NCI-H2107 treated with DMSO at 0.1 percent for 48 hours (cell line): Measurements from ENCODE around the gene ANKRD39.
A peak's percentile ranks its signal among the peaks of the same experiment; 100 is the strongest.
"Not testable (repeated sequence)": the region's sequence is repeated elsewhere in the genome, so short reads cannot be mapped to it uniquely, and the experiment has no call there.

Experiments used
- DNase-seq: peaks from one replicate; lab custom pipeline; 2025; ENCODE audit not compliant: unreplicated experiment; lab: John Stamatoyannopoulos, UW

ANKRD39 gene

DNA sequence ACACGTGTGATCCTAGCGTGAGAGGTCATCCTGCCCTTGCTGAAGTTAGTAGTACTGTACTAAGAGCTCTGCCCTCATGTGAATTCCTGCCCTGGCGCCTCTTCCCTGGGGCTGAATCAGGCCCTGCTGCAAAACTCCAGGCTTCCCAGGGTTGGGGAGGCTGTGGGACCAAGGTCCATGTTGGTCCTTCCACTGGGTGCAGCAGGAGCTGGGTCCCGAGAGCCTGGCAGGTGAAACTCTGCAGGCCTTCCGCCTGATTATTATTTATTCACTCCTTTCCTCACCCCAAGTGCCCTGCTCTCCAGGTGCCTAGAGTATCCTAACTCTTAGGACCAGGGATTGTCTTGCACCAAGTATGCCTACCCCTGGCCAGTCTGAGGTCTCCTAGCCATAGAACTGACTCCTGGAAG lies 47.0 kb downstream of the ANKRD39 start:
- DNase-seq, result no peak

DNA sequence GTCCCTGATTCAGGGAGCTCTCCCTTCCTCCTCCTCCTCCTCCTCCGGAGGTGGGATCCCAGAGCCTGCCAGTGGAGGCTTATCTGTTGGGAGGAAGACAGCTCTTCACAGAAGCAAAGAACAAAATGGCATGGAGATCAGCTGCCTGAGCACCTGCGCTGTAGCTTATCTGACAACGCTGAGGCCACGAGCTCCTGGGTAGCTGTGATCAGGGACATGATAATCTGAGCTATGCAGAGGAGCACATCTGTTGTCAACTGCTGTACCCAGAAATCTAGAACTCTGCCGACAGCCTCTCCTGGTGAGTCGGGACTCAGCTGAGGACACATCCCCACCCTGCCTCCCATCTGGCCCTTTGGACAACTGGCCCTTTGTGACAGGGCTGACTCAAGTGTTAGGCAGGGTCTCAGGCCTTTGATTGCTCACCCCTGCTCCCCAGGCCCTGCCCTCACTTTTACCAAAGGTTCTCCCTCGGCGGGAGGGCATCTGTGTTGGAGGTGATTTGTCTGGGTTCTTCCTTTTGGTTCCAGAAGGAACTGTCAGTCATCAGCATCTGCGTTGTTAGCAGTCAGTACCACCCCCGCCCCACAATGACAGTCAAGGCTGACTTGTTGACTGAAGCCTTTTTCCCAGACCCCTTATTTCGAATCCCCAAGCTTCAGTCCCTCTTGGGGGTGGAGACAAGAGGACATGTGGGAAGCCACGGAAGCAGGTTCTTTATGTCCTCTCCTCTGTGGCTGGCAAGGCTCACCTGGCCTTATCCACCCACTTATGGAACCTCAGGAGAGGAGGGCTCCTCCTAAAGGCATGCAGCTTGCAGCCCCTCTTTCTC lies 47.6 kb downstream of the ANKRD39 start:
- DNase-seq, result no peak

- no peak for DNase-seq
Observed at GRCh38 chr2:96809216-96809882, 48.5 kb downstream of the ANKRD39 start.

- DNase-seq, result no peak
Observed at GRCh38 chr2:96808176-96808837, 49.5 kb downstream of the ANKRD39 start.

DNA sequence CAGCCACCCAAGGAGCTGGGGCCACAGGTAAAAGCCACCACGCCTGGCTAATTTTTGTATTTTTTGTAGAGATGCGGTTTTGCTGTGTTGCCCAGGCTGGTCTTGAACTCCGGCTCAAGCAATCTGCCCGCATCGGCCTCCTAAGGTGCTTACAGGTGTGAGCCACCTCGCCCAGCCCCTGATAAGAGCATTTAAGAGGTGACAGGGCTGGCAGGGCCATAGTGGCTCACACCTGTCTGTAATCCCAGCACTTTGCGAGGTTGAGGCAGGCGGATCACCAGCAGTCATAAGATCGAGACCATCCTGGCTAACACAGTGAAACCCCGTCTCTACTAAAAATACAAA lies 50.7 kb downstream of the ANKRD39 start:
- DNase-seq, result no peak

DNA sequence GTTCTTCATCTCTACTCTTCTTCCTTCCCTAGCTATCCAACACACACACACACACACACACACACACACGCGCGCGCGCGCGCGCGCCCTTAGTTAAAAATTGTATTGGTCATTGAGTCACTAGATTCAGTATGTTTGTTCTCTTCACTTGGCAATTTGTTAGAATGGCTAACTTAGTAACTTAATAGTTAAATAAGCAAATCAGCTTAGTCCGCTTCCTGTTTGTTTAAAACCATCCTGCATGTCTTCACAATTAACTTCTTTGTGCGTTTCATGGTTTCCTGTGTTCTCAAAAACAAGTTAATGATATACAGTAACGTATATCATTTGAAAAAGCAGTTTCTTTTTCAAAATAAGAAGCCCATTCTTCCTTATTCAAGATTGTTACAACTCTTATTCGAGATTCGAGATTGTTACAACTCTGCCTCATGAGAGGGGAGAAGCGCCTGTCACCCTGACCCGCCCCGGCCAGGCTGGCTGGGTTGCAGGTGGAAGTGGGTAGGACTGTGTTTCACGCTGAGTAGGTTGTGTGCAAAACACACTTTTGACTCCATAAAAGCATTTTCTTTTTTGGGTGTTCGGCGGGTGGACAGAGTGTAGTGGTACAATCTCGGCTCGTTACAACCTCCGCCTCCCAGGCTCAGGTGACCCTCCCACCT lies 51.2 kb downstream of the ANKRD39 start:
- DNase-seq, result no peak

DNA sequence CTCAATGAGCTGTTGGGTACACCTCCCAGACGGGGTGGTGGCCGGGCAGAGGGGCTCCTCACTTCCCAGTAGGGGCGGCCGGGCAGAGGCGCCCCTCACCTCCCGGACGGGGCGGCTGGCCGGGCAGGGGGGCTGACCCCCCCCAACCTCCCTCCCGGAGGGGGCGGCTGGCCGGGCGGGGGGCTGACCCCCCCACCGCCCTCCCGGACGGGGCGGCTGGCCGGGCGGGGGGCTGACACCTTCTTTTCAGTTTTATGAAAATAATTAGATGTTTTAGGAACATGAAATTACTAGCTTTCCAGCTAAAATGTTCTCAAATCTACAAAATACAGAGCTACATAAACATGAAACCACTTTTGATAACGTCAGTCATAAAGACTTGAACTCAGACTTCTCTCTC lies 51.9 kb downstream of the ANKRD39 start:
- not testable (repeated sequence) for DNase-seq

DNA sequence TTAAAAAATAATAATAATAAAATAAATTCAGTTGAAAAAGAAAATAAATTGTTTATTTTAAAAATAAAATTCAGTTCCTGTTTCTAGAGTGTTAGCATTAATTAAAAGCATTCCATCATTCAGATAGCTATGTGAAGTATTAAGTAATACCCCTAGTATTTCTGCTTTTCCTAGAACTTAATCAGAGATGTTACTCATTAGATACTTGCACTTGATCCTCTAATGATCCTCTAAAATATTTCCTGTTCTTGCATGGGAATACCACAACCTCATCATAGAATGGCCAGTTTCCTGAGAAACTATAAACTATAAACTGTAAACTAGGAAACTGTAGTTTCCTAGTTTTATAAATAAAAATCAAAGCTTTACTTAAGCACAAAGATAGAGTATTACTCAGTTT lies 52.8 kb downstream of the ANKRD39 start:
- no peak for DNase-seq

GRCh38 chr2:96802721-96803120 lies 55.1 kb downstream of the ANKRD39 start:
- DNase-seq, result no peak

DNA sequence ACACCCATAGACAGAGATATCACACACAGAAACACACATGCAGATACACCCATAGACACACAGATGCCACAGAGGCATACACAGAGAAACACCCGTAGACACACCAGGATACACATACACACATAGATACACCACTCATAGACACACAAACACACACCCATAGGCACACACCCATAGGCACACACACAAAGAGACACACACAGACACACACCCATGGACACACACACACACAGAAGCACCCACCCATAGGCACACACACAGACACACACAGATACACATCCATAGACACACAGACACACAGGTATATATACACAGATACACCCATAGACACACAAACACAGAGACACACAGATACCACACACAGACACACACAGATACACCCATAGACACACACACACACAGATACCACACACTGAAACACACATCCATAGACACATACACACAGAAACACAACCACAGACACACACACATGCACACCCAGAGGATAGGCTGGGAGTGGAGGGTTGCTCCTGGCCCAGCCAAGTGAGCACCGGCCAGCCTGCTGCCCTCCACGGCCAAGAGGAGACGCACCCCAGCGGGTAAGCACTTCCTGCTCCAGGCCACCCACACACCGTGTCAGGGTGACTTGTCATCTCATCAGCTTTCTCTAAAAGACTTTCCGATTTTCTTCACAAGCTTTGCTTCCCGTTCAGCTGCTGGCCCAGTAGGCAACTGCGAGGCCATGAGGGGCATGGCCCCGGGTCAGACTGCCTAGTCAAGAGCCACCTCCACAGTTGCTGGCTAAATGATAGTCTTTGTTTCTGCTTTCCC lies 55.8 kb downstream of the ANKRD39 start:
- no peak for DNase-seq

DNA sequence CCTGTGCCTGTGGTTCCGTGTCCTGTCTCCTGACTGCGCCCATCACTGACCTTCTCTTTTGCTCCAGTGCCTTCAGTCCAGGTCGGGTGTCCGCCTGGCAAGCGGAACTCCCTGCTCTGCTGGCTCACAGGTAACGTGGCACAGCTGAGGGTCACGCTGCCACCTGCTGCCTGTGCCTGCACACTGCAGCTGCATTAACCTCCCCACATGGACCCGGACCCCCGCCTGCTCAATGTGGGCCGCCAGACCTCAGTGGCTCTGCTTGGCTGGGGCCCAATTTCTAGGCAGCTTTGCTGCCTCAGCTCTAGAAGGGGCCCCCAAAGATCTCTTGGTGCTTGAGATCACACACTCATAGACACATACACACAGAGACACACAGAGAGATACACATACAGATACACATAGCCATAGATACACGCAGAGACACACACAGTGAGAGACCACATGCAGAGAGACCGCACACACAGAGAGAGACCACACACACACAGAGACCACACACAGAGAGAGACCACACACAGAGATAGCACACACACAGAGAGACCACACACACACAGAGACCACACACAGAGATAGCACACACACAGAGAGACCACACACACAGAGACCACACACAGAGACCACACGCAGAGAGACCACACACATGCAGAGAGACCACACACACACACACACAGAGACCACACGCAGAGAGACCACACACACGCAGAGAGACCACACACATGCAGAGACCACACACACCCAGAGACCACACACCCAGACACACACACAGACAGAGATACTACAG lies 56.6 kb downstream of the ANKRD39 start:
- DNase-seq, result peak; percentile 18

GRCh38 chr2:96800061-96801004 lies 57.5 kb downstream of the ANKRD39 start:
- no peak for DNase-seq

- no peak for DNase-seq
Observed at GRCh38 chr2:96799623-96799935, 58.2 kb downstream of the ANKRD39 start.

GRCh38 chr2:96798733-96799622 lies 58.8 kb downstream of the ANKRD39 start:
- DNase-seq, result peak; percentile 36
